HepG2 (cell line): Measurements from ENCODE around the gene SLC25A33. TPM values are rescaled to one million over a fixed set of nuclear protein-coding genes. Genes with fewer than 3 reads are reported as not detected.

Experiments used
- CHD4 ChIP-seq: fragments of 200-600 bp; sonication (generic); IDR thresholded peaks from 2 replicates; pipeline ENCODE4 v1.7.0; 2017; ENCODE audit warnings: mild to moderate bottlenecking, low read length, borderline replicate concordance
- CREB1 ChIP-seq, 2 experiments: fragments of 450-650 bp in 1 of 2; IDR thresholded peaks; 2 replicates each; pipeline ENCODE4 v1.6.1; 2016 to 2017; ENCODE audit warnings: control low read depth in 1 of 2, mild to moderate bottlenecking in 1 of 2, missing compliant biosample characterization in 1 of 2, missing genetic modification characterization in 1 of 2
- ELF3 ChIP-seq: IDR thresholded peaks from 2 replicates; pipeline ENCODE4 v1.6.1; 2016; ENCODE audit warnings: missing genetic modification reagents, missing compliant biosample characterization
- FOSL1 ChIP-seq: sonication (generic); formaldehyde crosslinking; IDR thresholded peaks from 2 replicates; pipeline ENCODE4 v1.9.0; 2021; ENCODE audit warnings: missing genetic modification reagents, borderline replicate concordance
- KLF9 ChIP-seq: IDR thresholded peaks from 2 replicates; pipeline ENCODE4 v1.6.1; 2016; ENCODE audit warnings: low read depth
- NFKB2 ChIP-seq: sonication (generic); formaldehyde crosslinking; IDR thresholded peaks from 2 replicates; pipeline ENCODE4 v1.4.0; 2020; ENCODE audit warnings: missing genetic modification reagents, borderline replicate concordance
- TAF1 ChIP-seq: sonication (generic); formaldehyde crosslinking; IDR thresholded peaks from 2 replicates; pipeline ENCODE4 v1.4.0; 2020; ENCODE audit warnings: missing genetic modification reagents
- TOE1 ChIP-seq: sonication (generic); formaldehyde crosslinking; IDR thresholded peaks from 2 replicates; pipeline ENCODE4 v1.4.0; 2020; ENCODE audit warnings: mild to moderate bottlenecking, missing genetic modification reagents
- XRCC5 ChIP-seq: fragments of 200-400 bp; formaldehyde crosslinking; optimal IDR thresholded peaks from 2 replicates; pipeline ENCODE3; 2017; ENCODE audit warnings: mild to moderate bottlenecking, low read length
- ZC3H4 ChIP-seq: sonication (generic); formaldehyde crosslinking; IDR thresholded peaks from 2 replicates; pipeline ENCODE4 v1.4.0; 2020; ENCODE audit warnings: missing genetic modification reagents, borderline replicate concordance
- ZKSCAN8 ChIP-seq: IDR thresholded peaks from 2 replicates; pipeline ENCODE4 v1.6.1; 2016; ENCODE audit warnings: borderline replicate concordance, missing genetic modification reagents, missing compliant biosample characterization
- ZMYM4 ChIP-seq: sonication (generic); formaldehyde crosslinking; IDR thresholded peaks from 2 replicates; pipeline ENCODE4 v1.8.1; 2023; ENCODE audit warnings: mild to moderate bottlenecking, missing genetic modification reagents
- ZNF367 ChIP-seq: sonication (generic); formaldehyde crosslinking; IDR thresholded peaks from 2 replicates; pipeline ENCODE4 v1.4.0; 2020; ENCODE audit warnings: missing genetic modification reagents, borderline replicate concordance
- ZNF432 ChIP-seq: sonication (generic); formaldehyde crosslinking; IDR thresholded peaks from 2 replicates; pipeline ENCODE4 v1.5.0; 2020; ENCODE audit warnings: missing genetic modification reagents, mild to moderate bottlenecking, borderline replicate concordance
- ZNF556 ChIP-seq: sonication (generic); formaldehyde crosslinking; IDR thresholded peaks from 2 replicates; pipeline ENCODE4 v1.4.0; 2020; ENCODE audit warnings: mild to moderate bottlenecking, missing genetic modification reagents, borderline replicate concordance
- ZNF75D ChIP-seq: sonication (generic); formaldehyde crosslinking; IDR thresholded peaks from 2 replicates; pipeline ENCODE4 v1.8.1; 2023; ENCODE audit warnings: missing genetic modification reagents, mild to moderate bottlenecking, borderline replicate concordance
- ZNF768 ChIP-seq: sonication (generic); formaldehyde crosslinking; IDR thresholded peaks from 2 replicates; pipeline ENCODE4 v1.4.0; 2020; ENCODE audit warnings: missing genetic modification reagents
- polyA plus RNA-seq, 8 experiments: library from polyadenylated mRNA; depleted of rRNA in 3 of 8; stranded (reverse) in 7 of 8; unstranded in 1 of 8; fragments of >200 nt; fragmentation: Illumina TruSeq in 4 of 8; extraction: Trizol in 4 of 8; gene quantifications; 2 replicates each; pipeline versions ENCODE4 v1.2.1 to v1.2.3, GENCODE V29; 2011 to 2016; ENCODE audit warnings: low read depth in 4 of 8, missing spikeins in 1 of 8, mixed read lengths in 1 of 8; ENCODE audit not compliant: insufficient read depth in 1 of 8
- total RNA-seq, 5 experiments: library from RNA; depleted of rRNA; stranded (reverse); fragments of >200 nt; fragmentation: Illumina TruSeq; extraction: Trizol; gene quantifications; 2 replicates each; pipeline ENCODE4 v1.2.3, GENCODE V29; 2016; ENCODE audit warnings: low read depth in 1 of 5
- TF ChIP-seq, protein P1 (sequence below): sonication (generic); formaldehyde crosslinking; IDR thresholded peaks from 2 replicates; pipeline ENCODE4 v1.4.0; 2020; ENCODE audit warnings: missing genetic modification reagents, mild to moderate bottlenecking, borderline replicate concordance
- TF ChIP-seq, protein P2 (sequence below): sonication (generic); formaldehyde crosslinking; IDR thresholded peaks from 2 replicates; pipeline ENCODE4 v1.4.0; 2020; ENCODE audit warnings: mild to moderate bottlenecking, missing genetic modification reagents
- TF ChIP-seq, protein P3 (sequence below): IDR thresholded peaks from 2 replicates; pipeline ENCODE4 v1.6.1; 2018; ENCODE audit warnings: missing genetic modification reagents, mild to moderate bottlenecking, missing compliant biosample characterization
- TF ChIP-seq, protein P4 (sequence below): fragments of 450-650 bp; IDR thresholded peaks from 2 replicates; pipeline ENCODE4 v1.6.1; 2017
- TF ChIP-seq, protein P5 (sequence below): sonication (generic); formaldehyde crosslinking; IDR thresholded peaks from 2 replicates; pipeline ENCODE4 v1.4.0; 2020; ENCODE audit warnings: mild to moderate bottlenecking, low read depth, missing genetic modification reagents

SLC25A33 gene
- total and polyA plus RNA-seq, 2 of the 13 experiments (the other 11 are each of a cell fraction or from before 2014, with no cell fraction given) = 15.4 to 50.3 TPM

DNA sequence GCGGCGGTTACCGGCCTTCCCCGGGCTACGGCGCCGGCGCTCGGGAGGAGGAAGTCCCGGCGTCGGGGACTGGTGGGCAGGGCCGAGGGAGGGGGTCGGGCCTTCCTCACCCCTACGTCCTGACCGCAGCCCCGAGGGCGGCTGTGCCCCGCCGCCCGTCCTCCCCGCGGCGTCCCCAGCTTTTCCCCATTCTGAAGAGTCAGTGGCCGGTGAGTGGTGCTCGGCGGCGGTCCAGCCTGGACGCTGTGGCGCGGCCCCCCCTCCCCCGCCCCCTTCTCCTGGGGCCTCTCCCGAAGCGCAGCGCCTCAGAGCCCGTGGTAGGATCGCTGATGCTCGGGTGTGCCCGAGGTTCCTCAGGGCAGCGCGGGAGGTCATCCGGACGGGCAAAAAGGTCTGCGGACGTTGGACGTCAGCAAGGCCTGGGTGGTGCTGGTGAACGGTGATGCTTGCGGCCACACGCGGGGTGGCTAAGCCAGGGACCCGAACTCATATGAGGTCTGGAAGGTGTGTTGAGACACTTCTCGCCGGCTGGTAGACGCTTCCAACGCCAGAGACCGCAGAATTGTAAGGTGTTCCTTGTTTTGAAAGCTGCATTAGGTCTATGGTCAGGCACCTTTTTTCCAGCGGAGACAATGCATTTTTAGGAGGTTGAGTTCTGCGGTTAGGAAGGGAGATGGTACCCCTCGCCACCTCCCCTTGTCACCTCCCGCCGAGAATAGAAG is 725 bp downstream of the SLC25A33 start (continued):
- TF ChIP-seq, protein P1, sequence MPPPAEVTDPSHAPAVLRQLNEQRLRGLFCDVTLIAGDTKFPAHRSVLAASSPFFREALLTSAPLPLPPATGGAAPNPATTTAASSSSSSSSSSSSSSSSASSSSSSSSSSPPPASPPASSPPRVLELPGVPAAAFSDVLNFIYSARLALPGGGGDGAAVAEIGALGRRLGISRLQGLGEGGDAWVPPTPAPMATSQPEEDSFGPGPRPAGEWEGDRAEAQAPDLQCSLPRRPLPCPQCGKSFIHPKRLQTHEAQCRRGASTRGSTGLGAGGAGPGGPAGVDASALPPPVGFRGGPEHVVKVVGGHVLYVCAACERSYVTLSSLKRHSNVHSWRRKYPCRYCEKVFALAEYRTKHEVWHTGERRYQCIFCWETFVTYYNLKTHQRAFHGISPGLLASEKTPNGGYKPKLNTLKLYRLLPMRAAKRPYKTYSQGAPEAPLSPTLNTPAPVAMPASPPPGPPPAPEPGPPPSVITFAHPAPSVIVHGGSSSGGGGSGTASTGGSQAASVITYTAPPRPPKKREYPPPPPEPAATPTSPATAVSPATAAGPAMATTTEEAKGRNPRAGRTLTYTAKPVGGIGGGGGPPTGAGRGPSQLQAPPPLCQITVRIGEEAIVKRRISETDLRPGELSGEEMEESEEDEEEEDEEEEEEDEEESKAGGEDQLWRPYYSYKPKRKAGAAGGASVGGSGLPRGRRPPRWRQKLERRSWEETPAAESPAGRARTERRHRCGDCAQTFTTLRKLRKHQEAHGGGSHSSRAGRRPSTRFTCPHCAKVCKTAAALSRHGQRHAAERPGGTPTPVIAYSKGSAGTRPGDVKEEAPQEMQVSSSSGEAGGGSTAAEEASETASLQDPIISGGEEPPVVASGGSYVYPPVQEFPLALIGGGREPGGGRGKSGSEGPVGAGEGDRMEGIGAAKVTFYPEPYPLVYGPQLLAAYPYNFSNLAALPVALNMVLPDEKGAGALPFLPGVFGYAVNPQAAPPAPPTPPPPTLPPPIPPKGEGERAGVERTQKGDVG (CRISPR knock-in tag) = 0 out of 2 replicates have a peak, but pooled peaks have one; percentile 60
- TF ChIP-seq ZNF768 (CRISPR knock-in tag) = peak; percentile 19; the same call in 1 of the 2 replicates
- no peak for TF ChIP-seq TOE1
- TF ChIP-seq ZNF556 (CRISPR knock-in tag) = no peak
- TF ChIP-seq NFKB2 (CRISPR knock-in tag) = no peak
- TF ChIP-seq ZNF432 = no peak
- no peak for TF ChIP-seq ZKSCAN8
- no peak for TF ChIP-seq KLF9
- TF ChIP-seq ZNF367 (CRISPR knock-in tag) = no peak
- TF ChIP-seq CHD4 = no peak
- TF ChIP-seq, protein P2, sequence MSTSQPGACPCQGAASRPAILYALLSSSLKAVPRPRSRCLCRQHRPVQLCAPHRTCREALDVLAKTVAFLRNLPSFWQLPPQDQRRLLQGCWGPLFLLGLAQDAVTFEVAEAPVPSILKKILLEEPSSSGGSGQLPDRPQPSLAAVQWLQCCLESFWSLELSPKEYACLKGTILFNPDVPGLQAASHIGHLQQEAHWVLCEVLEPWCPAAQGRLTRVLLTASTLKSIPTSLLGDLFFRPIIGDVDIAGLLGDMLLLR (CRISPR knock-in tag) = no peak
- TF ChIP-seq ELF3 (CRISPR knock-in tag) = no peak
- TF ChIP-seq ZMYM4 (CRISPR knock-in tag) = no peak
- TF ChIP-seq, protein P3, sequence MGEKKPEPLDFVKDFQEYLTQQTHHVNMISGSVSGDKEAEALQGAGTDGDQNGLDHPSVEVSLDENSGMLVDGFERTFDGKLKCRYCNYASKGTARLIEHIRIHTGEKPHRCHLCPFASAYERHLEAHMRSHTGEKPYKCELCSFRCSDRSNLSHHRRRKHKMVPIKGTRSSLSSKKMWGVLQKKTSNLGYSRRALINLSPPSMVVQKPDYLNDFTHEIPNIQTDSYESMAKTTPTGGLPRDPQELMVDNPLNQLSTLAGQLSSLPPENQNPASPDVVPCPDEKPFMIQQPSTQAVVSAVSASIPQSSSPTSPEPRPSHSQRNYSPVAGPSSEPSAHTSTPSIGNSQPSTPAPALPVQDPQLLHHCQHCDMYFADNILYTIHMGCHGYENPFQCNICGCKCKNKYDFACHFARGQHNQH (CRISPR knock-in tag) = 0 out of 2 replicates have a peak, but pooled peaks have one; percentile 20
- TF ChIP-seq FOSL1 (CRISPR knock-in tag) = no peak
- no peak for TF ChIP-seq XRCC5
- TF ChIP-seq CREB1 (IDR thresholded peaks at IDR 0.05) = no peak
- TF ChIP-seq CREB1 (CRISPR knock-in tag; IDR thresholded peaks at IDR 0.05) = no peak
- TF ChIP-seq, protein P4, sequence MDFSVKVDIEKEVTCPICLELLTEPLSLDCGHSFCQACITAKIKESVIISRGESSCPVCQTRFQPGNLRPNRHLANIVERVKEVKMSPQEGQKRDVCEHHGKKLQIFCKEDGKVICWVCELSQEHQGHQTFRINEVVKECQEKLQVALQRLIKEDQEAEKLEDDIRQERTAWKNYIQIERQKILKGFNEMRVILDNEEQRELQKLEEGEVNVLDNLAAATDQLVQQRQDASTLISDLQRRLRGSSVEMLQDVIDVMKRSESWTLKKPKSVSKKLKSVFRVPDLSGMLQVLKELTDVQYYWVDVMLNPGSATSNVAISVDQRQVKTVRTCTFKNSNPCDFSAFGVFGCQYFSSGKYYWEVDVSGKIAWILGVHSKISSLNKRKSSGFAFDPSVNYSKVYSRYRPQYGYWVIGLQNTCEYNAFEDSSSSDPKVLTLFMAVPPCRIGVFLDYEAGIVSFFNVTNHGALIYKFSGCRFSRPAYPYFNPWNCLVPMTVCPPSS = no peak
- TF ChIP-seq, protein P5, sequence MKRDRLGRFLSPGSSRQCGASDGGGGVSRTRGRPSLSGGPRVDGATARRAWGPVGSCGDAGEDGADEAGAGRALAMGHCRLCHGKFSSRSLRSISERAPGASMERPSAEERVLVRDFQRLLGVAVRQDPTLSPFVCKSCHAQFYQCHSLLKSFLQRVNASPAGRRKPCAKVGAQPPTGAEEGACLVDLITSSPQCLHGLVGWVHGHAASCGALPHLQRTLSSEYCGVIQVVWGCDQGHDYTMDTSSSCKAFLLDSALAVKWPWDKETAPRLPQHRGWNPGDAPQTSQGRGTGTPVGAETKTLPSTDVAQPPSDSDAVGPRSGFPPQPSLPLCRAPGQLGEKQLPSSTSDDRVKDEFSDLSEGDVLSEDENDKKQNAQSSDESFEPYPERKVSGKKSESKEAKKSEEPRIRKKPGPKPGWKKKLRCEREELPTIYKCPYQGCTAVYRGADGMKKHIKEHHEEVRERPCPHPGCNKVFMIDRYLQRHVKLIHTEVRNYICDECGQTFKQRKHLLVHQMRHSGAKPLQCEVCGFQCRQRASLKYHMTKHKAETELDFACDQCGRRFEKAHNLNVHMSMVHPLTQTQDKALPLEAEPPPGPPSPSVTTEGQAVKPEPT = 0 out of 2 replicates have a peak, but pooled peaks have one; percentile 10
- TF ChIP-seq TAF1 (CRISPR knock-in tag) = peak; percentile 32; the same call in 1 of the 2 replicates
- no peak for TF ChIP-seq ZC3H4 (CRISPR knock-in tag)
- no peak for TF ChIP-seq ZNF75D (CRISPR knock-in tag)
